ENCODE measurements around the gene SEC31B.

SEC31B gene

DNA sequence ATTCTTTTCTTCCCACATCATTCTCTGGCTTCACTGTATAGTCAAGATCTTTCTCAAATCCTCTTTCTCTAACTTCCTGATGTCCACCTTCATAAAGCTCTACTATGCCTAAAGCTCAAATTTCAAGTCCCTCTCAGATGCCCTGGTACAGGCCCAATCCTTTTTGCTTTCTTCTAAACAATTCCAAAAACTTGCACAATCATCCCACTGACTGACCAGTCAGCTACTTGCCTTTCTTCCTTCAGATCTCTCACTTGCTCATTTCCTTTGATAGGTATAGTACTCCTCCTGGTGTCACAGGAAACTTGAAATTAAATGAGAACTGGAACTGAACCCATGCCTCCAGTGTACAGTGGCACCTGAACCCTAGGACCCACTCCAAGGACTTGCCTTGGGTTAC, 18.2 kb downstream of the SEC31B start:
- no peak for DNase-seq (ENCODE audit: low read depth)

GRCh38 chr10:100498059-100498458, 21.6 kb downstream of the SEC31B start:
- no peak for DNase-seq (ENCODE audit: low read depth)

- no peak for DNase-seq (ENCODE audit: low read depth)
Measured at GRCh38 chr10:100496567-100496966, 23.1 kb downstream of the SEC31B start.

DNA sequence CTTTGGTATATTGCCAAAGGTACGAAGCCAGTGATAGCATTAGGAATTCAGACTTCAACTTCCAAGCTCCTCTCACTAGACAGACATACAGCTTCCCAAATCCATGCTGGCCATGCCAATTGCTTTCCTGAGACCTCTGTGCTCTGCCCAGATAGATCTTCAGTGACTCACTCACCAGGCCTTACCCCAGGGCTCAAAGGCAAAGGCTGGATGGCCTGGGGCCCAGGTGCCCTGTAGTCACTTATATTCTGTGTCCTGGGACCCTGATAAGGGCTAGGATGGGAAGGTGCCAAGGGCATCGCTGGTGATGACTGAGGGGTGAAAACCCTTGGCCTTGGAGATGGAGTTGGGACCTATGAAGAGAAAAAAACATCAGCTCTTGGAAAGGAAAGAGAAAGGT, 29.1 kb downstream of the SEC31B start:
- no peak for DNase-seq (ENCODE audit: low read depth)

DNA sequence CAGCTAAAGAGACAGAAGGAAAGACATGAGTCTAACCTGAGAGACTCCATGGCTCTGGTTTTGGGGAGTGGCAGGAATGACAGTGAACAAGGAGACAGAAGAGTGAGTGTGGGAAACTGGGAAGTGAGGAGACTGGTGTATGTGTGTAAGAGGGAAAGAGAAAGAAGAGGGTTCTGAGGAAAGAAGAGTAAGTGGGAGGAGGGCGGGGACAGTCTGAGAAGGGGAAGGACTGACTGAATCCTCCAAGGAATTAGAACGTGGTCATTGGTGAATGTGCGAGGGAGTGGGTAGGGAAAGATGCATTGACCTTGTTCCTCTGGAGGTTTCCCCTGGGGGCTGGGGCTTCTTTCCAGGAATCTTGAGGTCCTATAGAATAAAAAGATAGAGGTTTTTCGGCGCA, 30.3 kb downstream of the SEC31B start:
- DNase-seq (ENCODE audit: low read depth), result no peak

DNA sequence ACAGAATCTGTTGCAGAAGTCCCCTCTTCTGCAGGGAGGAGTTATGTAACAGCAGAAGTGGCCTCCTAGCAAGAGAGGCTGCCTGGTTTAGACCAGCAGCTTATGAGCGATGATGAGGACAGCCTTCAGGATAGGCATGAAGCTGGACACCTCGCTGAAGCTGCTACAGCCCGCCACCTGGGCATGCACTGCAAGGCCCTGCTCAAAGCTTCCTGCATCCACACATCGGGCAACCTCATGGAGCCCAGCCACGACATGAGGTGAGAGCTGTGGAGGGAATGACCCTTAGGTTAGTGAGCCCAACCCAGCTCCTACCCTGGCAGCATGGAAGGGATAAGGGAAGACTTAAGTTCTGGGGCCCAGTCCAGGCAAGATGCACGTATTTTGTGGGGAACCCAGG, 32.1 kb downstream of the SEC31B start:
- no peak for DNase-seq (ENCODE audit: low read depth)

DNA sequence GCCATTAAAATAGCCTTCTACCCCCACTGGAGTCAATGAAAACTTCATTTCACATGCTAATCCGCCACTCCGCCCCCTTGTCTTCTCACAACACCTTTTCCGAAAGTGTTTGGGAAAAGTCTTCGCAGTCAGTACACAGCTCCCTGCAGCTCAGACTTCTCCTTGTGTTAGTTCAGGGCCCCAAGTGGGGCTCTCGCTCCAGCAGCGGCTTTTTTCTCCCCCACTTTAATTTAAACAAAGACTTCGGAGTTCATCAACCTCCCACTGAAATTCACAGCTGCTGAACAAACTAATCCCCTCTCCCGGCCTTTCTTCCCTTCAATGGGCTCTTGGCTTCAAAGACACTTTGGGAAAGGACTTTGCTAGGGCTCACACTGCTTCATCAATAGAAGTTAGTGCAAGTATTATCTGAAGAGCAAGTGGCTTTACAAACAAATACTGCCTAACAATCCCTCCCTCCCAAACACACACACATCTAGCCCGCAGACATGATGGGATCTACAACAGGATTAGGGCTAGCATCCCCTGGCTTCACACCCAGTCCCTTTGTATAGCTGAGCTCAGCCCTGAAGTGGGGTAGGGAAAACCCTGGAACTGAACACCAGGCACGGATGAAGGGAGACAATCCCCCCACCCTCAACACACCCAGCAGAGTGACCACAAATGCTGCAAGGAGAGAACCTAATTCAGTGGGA, 33.7 kb downstream of the SEC31B start:
- DNase-seq (ENCODE audit: low read depth), result no peak

DNA sequence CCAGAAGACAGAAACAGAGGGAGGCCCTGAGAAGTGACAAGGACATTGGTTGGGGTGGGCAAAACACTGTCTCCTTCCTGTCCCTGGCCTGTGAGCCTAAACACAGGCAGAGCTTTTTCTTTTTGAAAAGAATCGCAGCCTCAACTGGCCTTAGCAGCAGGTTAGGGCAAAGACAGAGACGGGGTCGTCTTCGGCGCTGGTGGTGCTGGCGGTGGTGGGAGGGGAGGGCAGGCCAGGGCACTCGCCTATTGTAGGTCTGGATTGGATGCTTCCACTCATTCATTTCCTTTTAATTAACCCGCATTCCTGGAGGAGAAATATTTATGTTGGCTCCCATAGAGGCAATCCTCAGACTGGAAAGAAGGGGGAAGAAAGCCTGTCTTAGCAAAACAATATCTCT, 34.3 kb downstream of the SEC31B start:
- no peak for DNase-seq (ENCODE audit: low read depth)

GRCh38 chr10:100483876-100484666, 35.6 kb downstream of the SEC31B start:
- no peak for DNase-seq (ENCODE audit: low read depth)

GRCh38 chr10:100482834-100483185, 36.9 kb downstream of the SEC31B start:
- DNase-seq (ENCODE audit: low read depth), result no peak

GRCh38 chr10:100482181-100482833, 37.4 kb downstream of the SEC31B start:
- DNase-seq (ENCODE audit: low read depth), result no peak

DNA sequence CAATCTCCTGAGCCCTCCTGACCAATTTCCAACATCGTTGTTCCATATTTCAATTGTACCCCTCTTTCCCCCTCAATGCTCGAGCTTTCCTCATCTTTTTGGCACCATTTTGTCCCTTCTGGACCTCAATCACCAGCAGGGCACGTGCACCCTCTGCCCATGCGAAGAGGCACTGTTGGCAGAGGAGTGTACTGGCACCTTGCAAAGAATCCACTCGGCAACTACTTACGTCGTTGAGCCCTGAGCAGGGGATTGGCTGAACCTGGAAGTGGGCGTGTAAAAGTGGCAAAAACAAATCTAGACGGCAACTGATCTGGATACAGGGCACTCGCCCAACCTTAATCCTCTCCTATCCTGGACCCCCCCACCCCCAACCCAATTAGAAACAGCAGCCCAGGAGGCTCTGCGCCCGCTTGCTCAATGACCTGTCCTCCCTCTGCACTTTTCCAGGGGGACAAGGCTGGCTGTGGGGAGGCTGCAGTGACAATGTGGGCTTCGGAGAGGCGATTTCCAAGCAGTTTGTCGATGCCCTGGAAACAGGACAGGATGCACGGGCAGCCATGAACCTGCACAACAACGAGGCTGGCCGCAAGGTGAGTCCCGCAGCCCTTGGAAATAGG, 38.1 kb downstream of the SEC31B start:
- DNase-seq (ENCODE audit: low read depth), result peak; percentile 81

DNA sequence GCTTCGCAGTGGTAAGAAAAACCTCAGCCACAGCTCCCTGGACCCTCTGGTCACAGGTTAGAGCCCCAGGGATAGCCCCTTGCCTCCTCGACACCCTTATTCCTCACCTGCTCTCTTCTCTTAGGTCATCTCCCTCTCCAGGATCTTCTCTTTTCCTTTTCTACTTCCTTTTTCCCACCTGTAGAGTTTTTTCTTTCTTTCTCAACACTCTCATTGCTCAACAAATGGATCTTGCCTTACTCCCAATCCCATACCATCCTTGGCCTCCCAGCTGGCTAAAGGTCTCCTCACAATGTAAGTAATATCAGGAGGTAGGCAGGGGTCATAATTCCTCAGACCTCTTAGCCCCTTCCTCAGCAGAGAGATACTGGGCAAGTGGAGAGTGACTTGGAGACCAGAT, 39.7 kb downstream of the SEC31B start:
- DNase-seq (ENCODE audit: low read depth), result no peak

GRCh38 chr10:100479037-100479436, 40.6 kb downstream of the SEC31B start:
- no peak for DNase-seq (ENCODE audit: low read depth)

- no peak for DNase-seq (ENCODE audit: low read depth)
Measured at GRCh38 chr10:100477970-100478369, 41.7 kb downstream of the SEC31B start.

- DNase-seq (ENCODE audit: low read depth), result no peak
Measured at GRCh38 chr10:100470367-100470766, 49.3 kb downstream of the SEC31B start.

- no peak for DNase-seq (ENCODE audit: low read depth)
Measured at GRCh38 chr10:100469756-100470155, 49.9 kb downstream of the SEC31B start.

GRCh38 chr10:100468978-100469377, 50.7 kb downstream of the SEC31B start:
- DNase-seq (ENCODE audit: low read depth), result no peak

DNA sequence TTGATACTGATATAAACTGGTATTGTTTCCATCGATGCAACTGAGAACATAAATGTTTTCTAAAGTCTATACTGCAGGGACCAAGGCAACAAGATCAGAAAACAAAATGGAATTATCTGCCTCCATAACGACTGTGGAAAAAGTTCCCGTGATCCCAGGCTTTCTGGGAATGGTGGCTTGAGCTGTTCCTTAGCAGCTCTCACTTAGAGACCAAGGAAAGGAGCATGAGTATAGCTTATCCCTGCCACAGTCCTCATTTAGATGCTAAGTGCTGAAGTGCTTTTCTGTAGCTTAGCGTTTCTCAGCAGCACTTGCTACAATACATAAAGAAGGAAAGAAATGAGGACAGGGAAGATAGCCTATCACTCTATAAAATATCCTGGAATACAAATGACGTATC, 51.3 kb downstream of the SEC31B start:
- DNase-seq (ENCODE audit: low read depth), result no peak

DNA sequence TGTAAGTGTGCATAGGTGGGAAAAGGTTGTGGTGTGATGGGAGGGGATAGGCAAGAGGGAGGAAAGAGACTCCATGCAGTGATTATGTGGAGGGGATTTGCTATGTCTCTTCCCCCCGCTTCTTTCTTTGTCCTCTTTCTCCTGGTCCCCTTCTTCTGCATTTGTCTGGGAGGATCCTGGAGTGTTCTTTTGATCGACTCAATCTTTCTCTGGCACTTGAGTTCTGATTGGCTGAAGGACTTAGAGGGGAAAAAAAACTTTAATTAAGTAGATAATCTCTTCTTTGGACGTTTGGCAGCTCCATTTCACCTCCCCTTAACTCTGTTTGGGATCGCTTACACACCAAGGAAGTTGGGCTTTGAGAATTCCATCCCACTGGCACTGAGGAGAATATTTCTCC, 57.0 kb downstream of the SEC31B start, which contains the start of gene WNT8B:
Gene WNT8B (plus strand): TSS at position 301 of the 400 bp plus-strand sequence. CDS start 160 bp downstream, outside the sequence.
- no peak for DNase-seq (ENCODE audit: low read depth)

GRCh38 chr10:100448951-100449350, 70.7 kb downstream of the SEC31B start:
- no peak for DNase-seq (ENCODE audit: low read depth)

- DNase-seq (ENCODE audit: low read depth), result no peak
Measured at GRCh38 chr10:100447663-100448062, 72.0 kb downstream of the SEC31B start.
